ENCODE data around the gene CROT. TPM values are rescaled to one million over a fixed set of nuclear protein-coding genes. Genes with fewer than 3 reads are reported as not detected.

CROT gene
- polyA plus RNA-seq, 2 of the 4 experiments (the other 2 are of a cell fraction) = 12.3 to 18.2 TPM

- no peak for TF ChIP-seq HES2 (IDR thresholded peaks at IDR 0.05)
- no peak for TF ChIP-seq CTCF (IDR thresholded peaks at IDR 0.05)
- no peak for TF ChIP-seq HEYL (CRISPR knock-in tag; IDR thresholded peaks at IDR 0.05)
- TF ChIP-seq ELK1 (IDR thresholded peaks at IDR 0.05; ENCODE audit: low read depth, low read length) = no peak
- TF ChIP-seq JUNB (IDR thresholded peaks at IDR 0.05) = no peak
- no peak for TF ChIP-seq HOXB13 (CRISPR knock-in tag; IDR thresholded peaks at IDR 0.05; ENCODE audit: low read depth)
- TF ChIP-seq EP300 (IDR thresholded peaks at IDR 0.05) = no peak
- no peak for TF ChIP-seq MAX (IDR thresholded peaks at IDR 0.05)
- no peak for TF ChIP-seq JUN (IDR thresholded peaks at IDR 0.05)
- no peak for TF ChIP-seq SMC3 (IDR thresholded peaks at IDR 0.05)
- Histone ChIP-seq H3K4me3 (no peak overlapping the region), H3K27ac (no peak overlapping the region), H3K4me1 (no peaks in the 10 kb centered on the region), H3K4me2 (no peak overlapping the region), H3K9me3 (no peaks in the 10 kb centered on the region)
- ChIA-PET POLR2A (no interaction called here), CTCF (interaction anchor here (0.8 kb wide), 1 partner anchor 19 kb away, joined by 4 read pairs; no protein-coding TSS in a partner anchor)
- ATAC-seq = no peak
- no peak for DNase-seq (ENCODE audit: low read depth in 1 of 2, low spot score in 1 of 2)
- FAIRE-seq = no peak
Measured at GRCh38 chr7:87435546-87435945, 90.1 kb downstream of the CROT start.

- H3K4me1 ChIP-seq = no peaks in the 10 kb centered on the region
- CTCF ChIA-PET = interaction anchor here (1.6 kb wide), 1 partner anchor 133 kb away, joined by 3 read pairs; no protein-coding TSS in a partner anchor
- TF ChIP-seq MAX (IDR thresholded peaks at IDR 0.05) (no peak), POLR2A (IDR thresholded peaks at IDR 0.05; ENCODE audit: low read length) (no peak), ZNF302 (CRISPR knock-in tag; IDR thresholded peaks at IDR 0.05) (no peak), SMC3 (IDR thresholded peaks at IDR 0.05) (no peak), FOXS1 (CRISPR knock-in tag; IDR thresholded peaks at IDR 0.05) (no peak), NPAS2 (CRISPR knock-in tag; IDR thresholded peaks at IDR 0.05; ENCODE audit: borderline replicate concordance) (no peak), KDM5A (IDR thresholded peaks at IDR 0.05) (no peak), NFE2L2 (conservative IDR thresholded peaks at IDR 0.05; ENCODE audit: low read length) (no peak)
- no peaks in the 10 kb centered on the region for H3K9me3 ChIP-seq
- no peak overlapping the region for H3K4me3 ChIP-seq
- FAIRE-seq (no peak), DNase-seq (ENCODE audit: low read depth in 1 of 2, low spot score in 1 of 2) (no peak), ATAC-seq (no peak)
- no peak overlapping the region for H3K27ac ChIP-seq
- POLR2A ChIA-PET = no interaction called here
- 26% methylated on average over 4 of the region's 4 CpGs for WGBS (ENCODE audit: missing lambda C conversion rate)
- H3K4me2 ChIP-seq = no peak overlapping the region
Measured at GRCh38 chr7:87445897-87446296, 100.4 kb downstream of the CROT start.

- DNase-seq (ENCODE audit: low read depth in 1 of 2, low spot score in 1 of 2) (no peak), ATAC-seq (no peak), FAIRE-seq (no peak)
- TF ChIP-seq MAFK (IDR thresholded peaks at IDR 0.05; ENCODE audit: partially characterized antibody) = no peak
- TF ChIP-seq RNF2 (IDR thresholded peaks at IDR 0.05; ENCODE audit: borderline replicate concordance, low read depth) = no peak
- no peak for TF ChIP-seq MAZ (IDR thresholded peaks at IDR 0.05; ENCODE audit: borderline replicate concordance, low read depth, low read length)
- TF ChIP-seq EP300 (IDR thresholded peaks at IDR 0.05) = no peak
- TF ChIP-seq ZC3H11A (IDR thresholded peaks at IDR 0.05) = no peak
- no peak for TF ChIP-seq BCL3 (IDR thresholded peaks at IDR 0.05)
- Histone ChIP-seq H3K4me3 (no peak overlapping the region), H3K27ac (no peak overlapping the region), H3K4me2 (no peak overlapping the region), H3K4me1 (no peaks in the 10 kb centered on the region), H3K9me3 (no peaks in the 10 kb centered on the region)
- POLR2A ChIA-PET = no interaction called here
- WGBS (ENCODE audit: missing lambda C conversion rate) = 50% methylated on average over 4 of the region's 4 CpGs
- CTCF ChIA-PET = interaction anchor here (1.6 kb wide), 1 partner anchor 135 kb away, joined by 3 read pairs; no protein-coding TSS in a partner anchor
Measured at GRCh38 chr7:87447116-87447635, 101.7 kb downstream of the CROT start.
